OCI-LY3 (cell line): Measurements from ENCODE around the gene URM1.

ENCODE experiments used
- CTCF ChIP-seq: fragments of 200-600, 300-600 bp; sonication (generic); IDR thresholded peaks from 2 replicates; pipeline ENCODE4 v1.5.1; 2014; ENCODE audit warnings: antibody characterized with exemption, low read length, low read depth
- EZH2phosphoT487 ChIP-seq: fragments of 200-600 bp; shearing (Covaris generic); IDR thresholded peaks from 2 replicates; pipeline ENCODE4 v1.6.1; 2018; ENCODE audit warnings: antibody characterized with exemption, mixed run types, low read depth

DNA sequence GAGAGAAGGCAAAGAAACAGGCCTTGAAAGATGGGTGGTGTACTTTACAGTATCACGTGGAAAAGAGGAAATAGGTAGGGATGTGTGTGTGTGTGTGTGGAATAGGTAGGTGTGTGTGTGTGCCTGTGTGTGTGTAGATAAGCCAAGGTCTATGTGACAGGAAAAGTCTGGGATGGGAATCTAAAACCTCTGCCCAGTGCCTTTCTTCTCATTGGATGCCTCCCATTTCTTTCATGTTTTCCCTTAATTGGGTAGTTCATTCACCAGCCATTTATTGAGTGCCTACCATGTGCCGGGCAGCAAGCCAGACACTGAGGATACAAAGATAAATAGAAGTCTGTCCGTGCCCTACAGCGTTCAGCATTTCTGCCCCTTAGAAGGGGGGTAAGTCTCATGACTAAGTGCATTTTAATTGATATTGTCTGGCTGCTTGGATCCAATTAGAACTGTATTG, 1.0 kb downstream of the URM1 start:
- TF ChIP-seq CTCF (no peak), EZH2phosphoT487 (no peak)
